Astrocyte of the cerebellum (primary cell): ENCODE measurements around the gene OCIAD2.
"Not testable (repeated sequence)": the region's sequence is repeated elsewhere in the genome, so short reads cannot be mapped to it uniquely, and the experiment has no call there.

ENCODE experiments used
- DNase-seq: peaks from one replicate; pipeline ENCODE4 v3.0.0-alpha.2; 2011; ENCODE audit warnings: low read depth
- H3K4me3 ChIP-seq: 2 replicates; pipeline ENCODE4 v1.5.1; 2011; ENCODE audit warnings: mild to moderate bottlenecking, low read depth, low read length, moderate library complexity
- CTCF ChIP-seq: IDR thresholded peaks from 2 replicates; pipeline ENCODE4 v1.5.1; 2012; ENCODE audit warnings: low read length, low read depth, moderate library complexity, mild to moderate bottlenecking; ENCODE audit errors: missing control alignments
- in situ Hi-C: cut with HindIII; loops from 2 replicates; pipeline ENCODE4 v1.10.0; 2017; ENCODE audit warnings: low sequenced_read_pairs

The OCIAD2 gene

GRCh38 chr4:48862038-48862437 lies 44.5 kb downstream of the OCIAD2 start:
- in situ Hi-C loops, result no loop called here
- DNase-seq, result no peak
- no peak overlapping the region for H3K4me3 ChIP-seq
- no peak for TF ChIP-seq CTCF

GRCh38 chr4:48858130-48858529 lies 48.4 kb downstream of the OCIAD2 start:
- no peak for DNase-seq
- H3K4me3 ChIP-seq, result no peak overlapping the region
- TF ChIP-seq CTCF, result no peak
- in situ Hi-C loops, result no loop called here

GRCh38 chr4:48854982-48855381 lies 51.6 kb downstream of the OCIAD2 start:
- H3K4me3 ChIP-seq, result no peak overlapping the region
- DNase-seq, result no peak
- no peak for TF ChIP-seq CTCF
- in situ Hi-C loops, result no loop called here

GRCh38 chr4:48854395-48854683 lies 52.2 kb downstream of the OCIAD2 start:
- no peak for TF ChIP-seq CTCF
- no peak for DNase-seq
- H3K4me3 ChIP-seq, result no peak overlapping the region
- in situ Hi-C loops, result no loop called here

GRCh38 chr4:48853604-48854394 lies 52.8 kb downstream of the OCIAD2 start:
- no peak for DNase-seq
- in situ Hi-C loops, result no loop called here
- H3K4me3 ChIP-seq, result no peak overlapping the region
- no peak for TF ChIP-seq CTCF

GRCh38 chr4:48851651-48852050 lies 54.9 kb downstream of the OCIAD2 start:
- TF ChIP-seq CTCF, result no peak

GRCh38 chr4:48848799-48849198 lies 57.8 kb downstream of the OCIAD2 start:
- in situ Hi-C loops, DNase-seq, H3K4me3 ChIP-seq: not testable (repeated sequence)

More at GRCh38 chr4:48851651-48852050, 54.9 kb downstream of the OCIAD2 start:
- in situ Hi-C loops, result no loop called here
- no peak for DNase-seq
- no peak overlapping the region for H3K4me3 ChIP-seq
